Measurements from ENCODE around the gene REELD1.

GRCh38 chr4:146165840-146166239, 48.5 kb upstream of the REELD1 start:
- TF ChIP-seq CTCF (IDR thresholded peaks at IDR 0.05 in 4 of 5, conservative IDR thresholded peaks at IDR 0.05 in 1 of 5) = no peak
- no peak for TF ChIP-seq POLR2A (IDR thresholded peaks at IDR 0.05)

Measured in gastrocnemius medialis (tissue), 4 donors.